Activated CD4-positive, CD25-positive, alpha-beta regulatory T cell treated with anti-CD3 and anti-CD28 coated beads, Interleukin-2, amount 50 U/mL, for 16 hours (primary cell): ENCODE measurements around the gene WDR26.
"Not testable (repeated sequence)": the region's sequence is repeated elsewhere in the genome, so short reads cannot be mapped to it uniquely, and the experiment has no call there.

Source experiments
- DNase-seq: peaks from one replicate; pipeline ENCODE4 v3.0.0-alpha.2; 2020; ENCODE audit warnings: low read depth, low spot score

Gene WDR26

GRCh38 chr1:224434691-224435317 lies at the start of gene WDR26:
Gene WDR26, minus strand, starts transcription at chr1:224434797.
- peak; percentile 67 for DNase-seq

- not testable (repeated sequence) for DNase-seq
Measured at GRCh38 chr1:224483206-224483605, 48.6 kb upstream of the WDR26 start.

GRCh38 chr1:224482619-224483018 lies 48.0 kb upstream of the WDR26 start:
- no peak for DNase-seq

DNA sequence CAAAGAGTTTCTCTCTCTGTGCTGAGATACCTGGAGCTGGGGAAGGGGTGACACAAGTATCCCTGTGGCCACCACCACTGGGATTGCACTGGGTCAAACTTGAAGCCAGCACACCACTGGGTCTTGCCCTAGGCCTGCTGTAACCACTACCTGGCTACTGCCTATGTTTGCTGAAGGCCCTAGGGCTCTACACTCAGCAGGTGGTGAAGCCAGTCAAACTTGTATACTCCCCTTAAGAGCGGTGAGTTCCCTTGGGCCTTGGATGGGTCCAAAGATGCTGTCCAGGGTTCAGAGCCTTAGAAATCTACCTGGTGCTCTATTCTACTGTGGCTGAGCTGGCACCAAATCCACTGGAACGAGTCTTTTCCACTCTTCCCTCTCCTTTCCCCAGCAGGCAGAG lies 47.0 kb upstream of the WDR26 start:
- no peak for DNase-seq

DNA sequence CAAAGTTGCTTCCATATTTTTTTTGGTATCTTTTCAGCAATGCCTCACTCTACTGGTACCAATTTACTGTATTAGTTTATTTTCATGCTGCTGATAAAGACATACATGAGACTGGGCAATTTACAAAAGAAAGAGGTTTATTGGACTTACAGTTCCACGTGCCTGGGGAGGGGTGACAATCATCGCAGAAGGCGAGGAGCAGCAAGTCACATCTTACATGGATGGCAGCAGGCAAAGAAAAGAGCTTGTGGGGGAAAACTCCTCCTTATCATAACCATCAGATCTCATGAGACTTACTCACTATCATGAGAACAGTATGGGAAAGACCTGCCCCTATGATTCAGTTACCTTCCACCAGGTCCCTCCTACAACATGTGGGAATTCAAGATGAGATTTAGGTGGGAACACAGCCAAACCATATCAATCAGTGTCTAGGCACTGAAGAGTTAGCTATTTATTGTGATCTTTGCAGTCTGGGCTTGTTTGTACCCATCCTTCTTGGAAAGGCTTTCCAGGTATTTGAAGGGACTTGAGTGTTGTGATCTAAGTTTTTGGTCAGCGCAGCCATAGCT lies 46.4 kb upstream of the WDR26 start:
- not testable (repeated sequence) for DNase-seq

DNA sequence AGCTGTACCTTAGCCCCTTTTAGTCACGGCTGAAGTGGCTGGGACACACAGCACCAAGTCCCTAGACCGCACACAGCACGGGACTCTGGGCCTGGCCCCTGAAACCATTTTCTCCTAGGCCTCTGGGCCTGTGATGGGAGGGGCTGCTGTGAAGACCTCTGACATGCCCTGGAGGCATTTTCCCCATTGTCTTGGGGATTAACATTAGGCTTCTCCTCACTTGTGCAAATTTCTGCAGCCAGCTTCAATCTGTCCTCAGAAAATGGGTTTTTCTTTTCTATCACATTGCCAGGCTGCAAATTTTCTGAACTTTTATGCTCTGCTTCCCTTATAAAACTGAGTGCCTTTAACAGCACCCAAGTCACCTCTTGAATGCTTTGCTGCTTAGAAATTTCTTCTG lies 45.6 kb upstream of the WDR26 start:
- DNase-seq = not testable (repeated sequence)

DNA sequence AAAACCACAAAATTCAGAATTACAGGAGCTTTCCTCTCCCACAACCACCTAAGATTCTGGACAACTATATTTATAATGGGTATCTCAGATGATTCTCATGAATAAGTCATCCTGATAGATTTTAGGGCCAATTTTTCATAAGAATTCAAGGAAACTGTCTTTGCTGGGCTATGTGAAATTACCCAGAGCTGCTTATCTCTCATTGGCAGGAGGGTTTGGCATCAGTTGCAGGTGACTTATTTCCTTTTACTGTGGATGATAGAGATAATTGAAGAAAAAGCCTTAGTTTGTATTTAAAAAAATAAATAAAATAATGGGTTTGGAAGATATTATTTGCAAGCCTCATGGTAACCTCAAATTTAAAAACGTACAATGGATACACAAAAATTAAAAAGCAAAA lies 38.2 kb upstream of the WDR26 start:
- DNase-seq = no peak

- DNase-seq = no peak
Measured at GRCh38 chr1:224466154-224466553, 31.6 kb upstream of the WDR26 start.

GRCh38 chr1:224459966-224460365 lies 25.4 kb upstream of the WDR26 start:
- no peak for DNase-seq

DNA sequence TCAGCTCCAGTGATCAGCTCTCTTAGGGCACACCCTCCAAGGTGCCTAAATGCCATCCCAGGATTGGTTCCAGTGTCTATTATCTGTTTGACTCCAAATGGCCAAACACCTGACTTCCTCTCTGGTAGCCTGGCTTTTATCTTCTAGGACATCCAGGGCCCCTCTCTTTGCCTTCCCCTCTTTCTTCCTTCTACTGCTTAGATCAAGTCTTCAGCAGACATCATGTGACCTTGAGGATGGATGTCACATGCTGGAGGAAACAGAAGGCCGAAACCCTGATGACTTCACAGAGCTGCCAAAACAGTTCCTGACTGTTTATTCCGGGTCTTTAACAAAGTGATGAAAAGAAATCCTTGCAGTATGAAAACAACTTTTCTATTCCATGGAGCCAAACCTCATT lies 24.4 kb upstream of the WDR26 start:
- DNase-seq = no peak

GRCh38 chr1:224458296-224458695 lies 23.7 kb upstream of the WDR26 start:
- no peak for DNase-seq

DNA sequence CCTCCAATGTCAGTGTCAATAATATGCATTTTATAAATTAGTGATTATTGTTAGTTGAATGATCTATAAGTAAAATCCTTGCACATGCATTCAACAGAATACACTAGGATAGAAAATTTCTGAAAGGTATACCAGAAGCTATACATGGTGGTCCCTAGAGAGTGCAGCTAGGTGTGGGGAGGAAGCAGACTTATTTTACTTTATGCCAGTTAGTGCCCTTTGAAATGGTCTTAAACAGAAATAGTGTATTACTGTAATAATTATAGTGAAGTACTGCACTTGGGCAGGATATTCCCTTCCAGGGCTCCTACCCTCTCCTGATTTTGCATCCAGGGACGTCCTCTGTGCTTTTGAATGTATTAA lies 23.2 kb upstream of the WDR26 start:
- DNase-seq = no peak

- no peak for DNase-seq
Measured at GRCh38 chr1:224456637-224456953, 22.0 kb upstream of the WDR26 start.

DNA sequence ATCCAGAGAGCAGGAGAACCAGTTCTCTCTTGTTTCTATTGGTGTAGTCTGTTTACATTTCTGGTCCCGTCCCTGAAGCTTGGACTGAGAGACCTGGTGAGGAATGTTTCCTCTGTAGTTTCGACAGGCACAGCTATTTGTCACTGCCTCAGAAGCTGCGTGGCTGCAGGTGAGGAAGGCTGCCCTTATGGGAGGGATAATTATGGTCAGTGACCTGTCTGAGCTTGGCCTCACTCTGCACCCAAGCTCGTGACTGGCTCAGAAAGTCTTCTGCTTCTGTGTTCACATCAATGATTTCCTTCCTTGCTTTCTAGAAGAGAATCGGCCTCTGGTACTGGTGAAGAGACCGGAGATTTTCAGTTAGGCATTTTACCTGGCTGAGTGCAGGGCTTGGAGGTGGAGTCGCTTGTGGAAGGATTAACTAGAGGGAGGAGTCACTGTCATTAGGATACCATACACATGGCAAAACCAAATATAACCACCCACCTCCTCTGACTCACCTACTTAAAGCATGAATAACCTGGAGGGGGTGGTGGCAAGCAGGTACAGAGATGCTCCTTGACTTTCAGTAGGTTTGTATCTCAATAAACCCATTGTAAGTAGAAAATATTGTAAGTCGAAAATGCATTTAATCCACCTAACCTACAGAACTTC lies 19.9 kb upstream of the WDR26 start:
- no peak for DNase-seq

- DNase-seq = no peak
Measured at GRCh38 chr1:224450561-224451350, 16.2 kb upstream of the WDR26 start.

DNA sequence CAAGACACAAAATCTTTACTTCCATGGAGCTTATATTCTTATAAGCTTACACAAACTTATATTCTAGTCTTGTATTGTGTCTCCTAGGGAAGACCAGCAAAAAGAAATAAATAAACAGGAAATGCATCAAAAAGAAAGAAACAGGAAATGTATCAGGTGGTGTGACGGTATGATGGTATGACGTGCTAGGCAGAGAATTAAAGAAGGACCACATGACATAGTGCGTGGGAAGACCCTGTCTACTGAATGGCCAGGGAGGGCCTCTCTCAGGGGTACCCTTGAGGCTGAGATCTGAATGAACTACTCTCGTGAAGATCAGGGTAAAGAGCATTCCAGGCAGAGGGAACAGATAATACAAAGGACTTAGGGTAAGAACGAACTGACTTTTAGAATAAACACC lies 15.6 kb upstream of the WDR26 start:
- no peak for DNase-seq

- DNase-seq = no peak
Measured at GRCh38 chr1:224448453-224449017, 13.9 kb upstream of the WDR26 start.

DNA sequence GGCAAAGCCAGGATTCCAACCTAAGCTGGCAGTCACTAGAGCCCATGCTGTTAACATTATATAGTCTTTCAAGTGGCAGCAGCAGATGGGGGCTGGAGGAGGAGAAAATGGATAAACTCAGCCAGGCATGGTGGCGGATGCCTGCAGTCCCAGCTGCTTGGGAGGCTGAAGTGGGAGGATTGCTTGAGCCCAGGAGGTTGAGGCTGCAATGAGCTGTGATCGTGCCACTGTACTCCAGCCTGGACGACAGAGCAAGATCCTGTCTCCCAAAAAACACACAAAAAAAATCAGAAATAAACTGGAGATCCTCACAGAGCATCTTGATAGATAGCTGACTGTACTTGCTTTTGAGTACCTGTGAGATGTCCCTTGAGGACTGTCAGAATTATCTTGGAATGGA lies 13.4 kb upstream of the WDR26 start:
- no peak for DNase-seq

DNA sequence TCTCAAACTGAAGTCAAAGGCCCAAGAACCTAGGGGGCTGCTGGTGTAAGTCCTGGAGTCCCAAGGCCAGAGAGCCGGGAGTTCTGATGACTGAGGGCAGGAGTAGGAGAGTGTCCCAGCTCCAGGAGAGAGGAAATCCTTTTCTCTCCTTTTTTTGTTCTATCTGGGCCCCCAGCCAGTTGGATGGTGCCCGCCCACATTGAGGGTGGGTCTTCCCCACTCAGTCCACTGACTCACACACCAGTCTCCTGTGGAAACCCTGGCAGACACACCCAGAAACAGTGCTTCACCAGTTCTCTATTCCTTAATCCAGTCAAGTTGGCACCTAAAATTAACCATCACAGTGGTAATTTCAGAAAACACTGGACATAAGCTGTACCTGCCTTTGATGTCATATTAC lies 12.7 kb upstream of the WDR26 start:
- DNase-seq = no peak

DNA sequence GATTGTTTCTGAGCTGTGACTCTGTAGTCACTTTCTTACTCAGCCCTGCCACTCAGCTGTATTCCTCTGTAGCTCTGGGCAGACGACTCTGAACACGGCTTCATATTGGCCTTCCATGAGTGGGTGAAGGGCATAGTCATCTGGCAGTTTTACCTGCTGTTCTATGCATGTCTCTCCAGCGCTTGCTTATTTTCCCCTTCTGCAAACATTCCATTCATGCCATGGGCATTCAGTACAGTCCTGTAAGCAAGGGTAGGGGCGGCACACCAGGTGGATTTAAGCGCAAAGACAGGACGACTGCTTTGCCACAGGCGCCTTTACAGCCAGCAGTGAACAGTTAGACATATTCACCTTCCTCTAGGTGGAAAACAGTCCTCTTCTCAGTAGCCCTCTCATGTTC lies 4.4 kb upstream of the WDR26 start:
- no peak for DNase-seq

DNA sequence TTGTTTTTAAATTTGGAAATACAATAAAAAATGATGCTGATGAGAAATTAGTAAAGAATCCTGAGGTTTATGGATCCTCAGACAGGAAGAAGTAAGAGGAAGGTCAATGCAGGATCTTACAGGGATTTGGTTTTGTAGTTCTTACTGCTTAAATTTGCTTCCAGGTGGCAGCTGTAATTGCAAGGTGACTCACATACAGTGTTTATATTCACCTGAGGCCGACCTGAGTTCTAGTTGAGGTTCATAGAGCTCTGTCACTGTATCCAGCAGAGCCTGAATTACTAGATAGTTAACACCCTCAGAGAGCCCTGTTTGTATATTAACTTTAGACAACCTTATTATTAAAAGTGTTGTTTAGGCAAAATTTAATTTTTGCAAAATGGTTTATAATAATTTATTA lies 1.4 kb upstream of the WDR26 start:
- DNase-seq = no peak

DNA sequence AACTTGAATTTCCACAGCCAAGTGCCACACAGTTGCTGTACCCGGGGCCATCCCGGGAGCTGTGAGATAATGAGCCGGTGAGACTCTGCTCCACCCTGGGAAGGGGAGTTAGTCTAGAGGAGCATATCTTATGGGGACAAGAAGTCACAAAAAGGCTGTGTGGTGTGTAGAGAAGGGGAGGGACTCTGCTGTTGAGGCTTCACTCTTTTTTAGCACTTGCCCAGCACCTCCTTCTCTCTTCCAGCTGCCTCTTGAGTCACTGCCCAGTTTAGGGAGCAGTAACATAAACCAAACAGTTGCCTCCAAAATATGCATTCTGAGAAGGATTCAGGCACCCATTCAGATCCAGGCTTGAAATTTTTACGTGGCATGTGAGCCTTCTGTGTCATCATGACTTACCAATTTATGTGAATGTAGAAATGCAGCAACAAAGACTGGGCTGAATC lies 744 bp upstream of the WDR26 start:
- DNase-seq = no peak
